Measurements from ENCODE around the gene RMDN3.

Gene RMDN3

DNA sequence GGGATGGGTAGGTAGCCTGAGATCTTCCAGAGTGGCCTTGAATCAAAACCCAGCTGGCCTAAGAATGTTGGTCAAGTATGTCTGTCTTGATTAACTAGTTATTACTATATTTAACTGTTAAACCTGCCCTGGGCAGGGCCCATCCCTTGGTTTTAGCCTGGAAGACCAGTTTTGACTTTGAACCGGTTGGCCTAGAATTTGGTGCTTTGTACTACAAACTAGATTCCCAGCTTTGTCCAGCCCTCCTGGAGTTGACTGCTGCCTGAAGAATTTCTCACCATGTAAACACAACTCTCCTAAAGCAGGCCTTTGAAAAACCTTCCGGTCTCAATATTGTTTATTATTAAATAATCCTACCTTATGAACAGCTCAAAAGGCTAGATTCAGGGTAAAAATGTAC is 30.8 kb upstream of the RMDN3 start:
- Mint-ChIP-seq H3K4me3 (no peak overlapping the region), H3K27ac (no peak overlapping the region), H3K9me3 (no peaks in the 10 kb centered on the region), H3K36me3 (ENCODE audit: low read depth) (no peaks in the 10 kb centered on the region), H3K27me3 (ENCODE audit: low read depth) (no peaks in the 10 kb centered on the region), H3K4me1 (ENCODE audit: low read depth) (peaks cover 24% of the 10 kb centered on the region)
- DNase-seq (ENCODE audit: low spot score): no peak

- Mint-ChIP-seq H3K4me3 (no peak overlapping the region), H3K27me3 (ENCODE audit: low read depth) (no peaks in the 10 kb centered on the region), H3K9me3 (no peaks in the 10 kb centered on the region), H3K36me3 (ENCODE audit: low read depth) (no peaks in the 10 kb centered on the region), H3K4me1 (ENCODE audit: low read depth) (peaks cover 24% of the 10 kb centered on the region), H3K27ac (no peak overlapping the region)
- DNase-seq (ENCODE audit: low spot score): no peak
Measured at GRCh38 chr15:40785164-40785563, 30.1 kb upstream of the RMDN3 start.

GRCh38 chr15:40782609-40783227 is 27.7 kb upstream of the RMDN3 start:
- Mint-ChIP-seq H3K4me1 (ENCODE audit: low read depth) (peaks cover 14% of the 10 kb centered on the region), H3K27me3 (ENCODE audit: low read depth) (no peaks in the 10 kb centered on the region), H3K27ac (no peak overlapping the region), H3K36me3 (ENCODE audit: low read depth) (peaks cover 7% of the 10 kb centered on the region), H3K9me3 (no peaks in the 10 kb centered on the region), H3K4me3 (no peak overlapping the region)
- DNase-seq (ENCODE audit: low spot score): peak; percentile 71

- Mint-ChIP-seq H3K27me3 (ENCODE audit: low read depth) (no peaks in the 10 kb centered on the region), H3K4me3 (no peak overlapping the region), H3K27ac (peak overlapping the region; percentile 52), H3K9me3 (no peaks in the 10 kb centered on the region), H3K4me1 (ENCODE audit: low read depth) (peaks cover 2% of the 10 kb centered on the region), H3K36me3 (ENCODE audit: low read depth) (peaks cover 29% of the 10 kb centered on the region)
- no peak for DNase-seq (ENCODE audit: low spot score)
Measured at GRCh38 chr15:40776537-40777141, 21.6 kb upstream of the RMDN3 start.

DNA sequence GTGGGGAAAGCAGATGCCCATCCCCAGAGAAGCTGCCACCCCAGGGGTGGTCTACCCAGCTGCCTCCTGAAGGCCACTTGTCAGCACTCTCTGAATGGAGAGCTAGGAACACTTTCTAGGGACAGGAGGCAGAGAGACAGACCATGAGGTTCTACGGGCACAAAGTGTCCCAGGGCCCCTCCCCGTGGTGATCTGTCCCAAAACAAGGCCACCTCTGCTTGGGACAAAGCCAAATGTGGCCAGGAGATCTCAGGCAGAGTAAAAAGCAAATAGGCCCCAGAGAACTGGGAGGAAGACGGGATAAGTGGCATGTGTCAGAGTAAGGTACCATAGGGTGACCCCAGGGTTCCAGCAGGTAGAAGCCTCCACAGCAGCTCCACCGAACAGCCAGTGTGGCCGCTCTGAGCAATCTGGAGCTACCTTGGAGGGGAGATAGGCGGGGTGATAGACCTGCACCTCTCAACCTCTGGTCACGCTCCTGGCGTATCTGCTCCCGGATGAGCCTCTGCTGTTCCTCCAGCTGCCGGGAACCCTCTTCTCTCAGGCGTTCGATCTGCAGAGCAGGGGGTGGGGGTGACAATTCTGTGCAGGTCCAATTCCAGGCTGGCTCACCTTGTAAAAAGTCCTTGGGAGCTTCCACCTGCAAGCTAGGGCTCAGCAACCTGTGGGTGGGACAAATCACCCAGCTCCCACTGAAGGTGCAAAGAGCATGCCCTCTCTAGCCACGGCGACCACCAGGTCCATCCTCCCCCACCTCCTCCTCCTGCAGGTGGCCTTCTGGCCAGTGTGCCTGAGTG is 20.9 kb upstream of the RMDN3 start:
- DNase-seq (ENCODE audit: low spot score): no peak
- Mint-ChIP-seq H3K36me3 (ENCODE audit: low read depth) (peaks cover 31% of the 10 kb centered on the region), H3K4me1 (ENCODE audit: low read depth) (peaks cover 2% of the 10 kb centered on the region), H3K9me3 (no peaks in the 10 kb centered on the region), H3K4me3 (no peak overlapping the region), H3K27ac (no peak overlapping the region), H3K27me3 (ENCODE audit: low read depth) (no peaks in the 10 kb centered on the region)

DNA sequence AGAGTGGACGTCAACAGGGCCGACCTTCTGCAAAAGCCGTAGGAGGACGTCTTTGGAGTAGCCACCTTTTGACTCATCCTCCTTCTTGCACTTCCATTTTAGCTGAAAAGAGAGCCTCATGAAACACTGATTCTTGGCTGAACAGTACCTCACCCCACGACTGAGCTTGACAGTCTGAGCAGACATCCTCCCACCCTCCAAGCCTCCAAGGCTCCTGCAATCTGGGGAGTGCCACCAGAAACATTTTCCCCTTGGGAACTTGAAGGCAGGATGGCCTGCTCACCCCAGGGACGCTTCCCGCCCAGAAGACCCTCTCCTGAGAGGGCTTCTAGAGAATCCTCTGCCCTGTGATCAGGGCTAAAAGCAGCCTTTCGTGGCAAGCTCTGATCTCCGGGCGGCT is 20.0 kb upstream of the RMDN3 start:
- peaks cover 4% of the 10 kb centered on the region for H3K4me1 Mint-ChIP-seq (ENCODE audit: low read depth)
- DNase-seq (ENCODE audit: low spot score): no peak
- no peaks in the 10 kb centered on the region for H3K27me3 Mint-ChIP-seq (ENCODE audit: low read depth)
- H3K27ac Mint-ChIP-seq: no peak overlapping the region
- H3K36me3 Mint-ChIP-seq (ENCODE audit: low read depth): peaks cover 31% of the 10 kb centered on the region
- H3K9me3 Mint-ChIP-seq: no peaks in the 10 kb centered on the region
- H3K4me3 Mint-ChIP-seq: no peak overlapping the region

DNA sequence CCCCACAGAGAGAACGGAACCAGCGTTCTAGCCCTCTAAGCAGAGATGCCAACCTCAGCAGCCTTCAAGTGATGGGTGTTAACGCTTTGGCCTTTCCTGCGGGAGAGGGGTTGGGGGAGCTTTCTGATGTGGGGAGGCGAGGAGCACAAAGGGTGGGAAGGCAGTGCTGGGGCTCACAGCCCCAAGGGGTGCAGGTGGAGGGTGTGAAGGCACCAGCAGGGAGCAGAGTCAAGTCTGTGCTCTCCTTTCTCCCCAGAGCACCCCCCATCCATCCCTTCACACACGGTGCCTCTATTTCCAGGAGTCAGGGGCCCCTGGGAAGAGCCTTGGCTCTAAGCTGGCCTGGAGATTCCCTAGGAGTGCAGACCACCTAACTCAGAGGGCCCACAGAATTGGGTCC is 18.8 kb upstream of the RMDN3 start:
- Mint-ChIP-seq H3K36me3 (ENCODE audit: low read depth) (peaks cover 30% of the 10 kb centered on the region), H3K27me3 (ENCODE audit: low read depth) (no peaks in the 10 kb centered on the region), H3K9me3 (no peaks in the 10 kb centered on the region), H3K4me3 (no peak overlapping the region), H3K27ac (no peak overlapping the region), H3K4me1 (ENCODE audit: low read depth) (peaks cover 14% of the 10 kb centered on the region)
- DNase-seq (ENCODE audit: low spot score): no peak

DNA sequence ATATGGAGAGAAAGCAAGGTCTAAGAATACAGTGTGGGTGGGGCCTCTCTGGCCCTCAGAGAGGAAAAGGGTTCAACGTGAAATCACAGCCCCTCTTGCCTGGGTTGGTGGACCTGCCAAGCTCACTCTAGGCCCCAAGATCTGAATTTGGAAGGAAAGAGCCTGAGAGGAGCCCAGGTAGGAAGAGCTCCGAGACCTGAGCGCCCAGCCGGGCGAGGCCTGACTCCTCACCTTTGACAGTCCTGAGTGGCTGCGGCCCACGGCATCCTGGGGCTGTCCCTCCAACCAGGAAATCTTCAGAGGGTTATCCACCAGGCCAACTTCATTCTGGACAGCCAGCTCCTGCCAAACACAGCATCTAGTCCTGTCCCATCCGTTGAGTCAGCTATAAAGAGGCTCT is 18.4 kb upstream of the RMDN3 start:
- Mint-ChIP-seq H3K4me1 (ENCODE audit: low read depth) (peaks cover 17% of the 10 kb centered on the region), H3K27ac (peak overlapping the region; percentile 52), H3K36me3 (ENCODE audit: low read depth) (peaks cover 32% of the 10 kb centered on the region)

DNA sequence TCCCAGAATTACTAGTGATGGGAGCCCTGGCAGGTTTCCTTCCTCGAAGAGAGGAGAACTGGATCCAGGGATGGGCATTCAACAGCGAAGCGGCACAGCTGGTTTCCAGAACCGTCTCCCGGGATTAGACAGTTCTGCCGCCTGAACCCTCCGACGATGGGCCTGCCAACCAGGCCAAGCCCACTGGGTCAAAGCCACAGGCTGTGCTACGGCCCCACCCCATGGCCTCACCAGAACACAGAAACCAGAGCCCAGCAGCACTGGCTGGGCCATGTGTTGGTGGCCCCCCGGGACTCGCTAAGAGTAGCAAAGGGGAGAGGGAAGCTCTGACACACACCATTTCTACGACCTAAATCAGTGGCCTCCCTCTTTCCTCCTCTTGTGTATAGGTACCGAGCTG is 17.0 kb upstream of the RMDN3 start:
- H3K36me3 Mint-ChIP-seq (ENCODE audit: low read depth): peaks cover 32% of the 10 kb centered on the region

More for the DNA sequence above, 18.4 kb upstream of the RMDN3 start:
- Mint-ChIP-seq H3K27me3 (ENCODE audit: low read depth) (no peaks in the 10 kb centered on the region), H3K4me3 (no peak overlapping the region), H3K9me3 (no peaks in the 10 kb centered on the region)
- DNase-seq (ENCODE audit: low spot score): no peak

DNA sequence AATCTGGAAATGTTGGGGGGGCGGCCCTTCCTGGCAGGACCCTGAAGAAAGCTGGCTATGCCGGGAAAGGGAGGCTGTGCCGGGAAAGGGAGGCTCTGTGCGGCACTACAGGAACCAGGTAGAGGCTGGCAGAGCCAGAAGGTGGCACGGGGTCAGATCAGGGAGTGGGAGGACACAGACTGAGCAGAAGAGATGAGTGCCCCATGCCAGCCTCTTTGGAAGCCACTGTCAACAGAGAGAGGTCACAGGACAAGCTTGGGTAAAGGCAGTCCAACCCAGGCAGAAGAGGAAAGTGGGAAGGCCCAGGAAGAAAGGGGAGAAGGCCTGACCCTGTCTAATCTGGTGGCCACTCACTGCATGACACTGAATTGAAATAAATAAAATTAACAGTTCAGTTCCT is 16.2 kb upstream of the RMDN3 start:
- peaks cover 17% of the 10 kb centered on the region for H3K4me1 Mint-ChIP-seq (ENCODE audit: low read depth)

More for the DNA sequence above, 17.0 kb upstream of the RMDN3 start:
- Mint-ChIP-seq H3K9me3 (no peaks in the 10 kb centered on the region), H3K27ac (peak overlapping the region; percentile 12), H3K27me3 (ENCODE audit: low read depth) (no peaks in the 10 kb centered on the region), H3K4me3 (no peak overlapping the region), H3K4me1 (ENCODE audit: low read depth) (peaks cover 17% of the 10 kb centered on the region)
- DNase-seq (ENCODE audit: low spot score): no peak

DNA sequence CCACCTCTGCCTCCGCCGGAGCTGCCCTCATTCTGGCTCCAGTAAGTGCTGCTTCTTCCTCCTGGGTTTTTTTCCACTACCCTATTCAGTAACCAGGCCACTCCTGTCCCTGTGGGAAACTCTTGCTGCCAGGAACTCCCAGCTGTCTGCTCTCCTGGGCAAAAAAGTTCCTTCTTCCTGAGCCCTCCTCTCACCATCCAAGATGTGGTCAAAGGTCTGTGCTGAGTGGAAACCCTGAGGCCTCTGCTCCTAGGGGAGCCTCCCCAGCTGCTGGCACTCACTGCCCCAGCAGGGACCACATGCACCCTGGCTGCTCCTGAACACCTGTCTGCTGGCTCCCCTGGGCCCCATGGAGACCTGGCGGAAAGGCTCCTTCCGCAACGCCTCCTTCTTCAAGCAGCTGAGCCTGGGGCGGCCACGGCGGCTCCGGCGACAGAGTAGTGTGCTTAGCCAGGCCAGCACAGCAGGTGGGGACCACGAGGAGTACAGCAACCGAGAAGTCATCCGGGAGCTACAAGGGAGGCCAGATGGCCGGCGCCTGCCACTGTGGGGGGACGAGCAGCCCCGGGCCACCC is 15.2 kb upstream of the RMDN3 start:
- Mint-ChIP-seq H3K4me3 (peak overlapping the region; percentile 54), H3K27ac (peak overlapping the region; percentile 82), H3K4me1 (ENCODE audit: low read depth) (peaks cover 26% of the 10 kb centered on the region), H3K27me3 (ENCODE audit: low read depth) (no peaks in the 10 kb centered on the region), H3K9me3 (no peaks in the 10 kb centered on the region), H3K36me3 (ENCODE audit: low read depth) (peaks cover 22% of the 10 kb centered on the region)
- DNase-seq (ENCODE audit: low spot score): no peak

More for the DNA sequence above, 16.2 kb upstream of the RMDN3 start:
- peaks cover 26% of the 10 kb centered on the region for H3K36me3 Mint-ChIP-seq (ENCODE audit: low read depth)
- no peak for DNase-seq (ENCODE audit: low spot score)
- no peak overlapping the region for H3K4me3 Mint-ChIP-seq
- H3K27me3 Mint-ChIP-seq (ENCODE audit: low read depth): no peaks in the 10 kb centered on the region
- no peaks in the 10 kb centered on the region for H3K9me3 Mint-ChIP-seq
- no peak overlapping the region for H3K27ac Mint-ChIP-seq

DNA sequence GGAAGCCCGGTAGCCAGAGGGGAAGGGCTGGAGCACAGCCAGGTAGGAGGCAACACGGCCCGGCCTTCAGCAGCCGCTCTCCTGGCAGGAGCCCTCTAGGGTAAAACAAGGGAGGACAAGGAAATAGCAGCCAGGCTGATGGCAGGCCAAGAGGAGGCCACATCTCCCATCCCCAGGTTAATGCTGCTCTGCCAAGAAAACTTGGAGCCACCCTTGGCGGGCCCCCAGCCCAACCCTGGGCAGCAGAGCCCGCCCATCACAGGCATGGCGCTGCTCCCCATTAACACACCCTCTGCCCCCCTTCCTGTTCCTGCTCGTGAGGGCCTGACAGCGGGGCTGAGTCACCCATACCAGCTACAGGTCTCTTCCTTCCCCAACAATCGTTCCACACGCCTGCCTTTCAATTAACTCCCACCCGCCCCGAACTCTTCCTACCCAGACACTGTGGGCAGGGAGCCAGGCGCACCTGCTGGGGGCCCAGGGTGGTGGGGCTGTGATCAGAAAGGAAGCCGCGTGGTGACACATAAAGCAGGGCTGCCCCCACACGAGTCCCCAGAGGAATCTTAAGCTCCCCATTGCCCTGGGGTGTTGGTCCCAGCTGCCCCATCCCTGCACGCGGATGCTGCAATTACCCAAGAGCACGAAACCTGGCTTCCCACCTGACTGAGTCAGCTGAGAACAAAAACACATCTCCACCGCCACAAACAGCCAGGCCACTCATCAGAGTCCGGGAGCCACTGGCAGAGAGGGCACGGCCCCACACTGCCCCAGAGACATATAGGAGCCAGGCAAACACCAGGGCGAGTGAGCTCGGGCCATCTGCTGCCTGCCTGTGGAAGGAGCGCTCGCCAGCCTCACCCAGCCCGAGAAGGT is 14.5 kb upstream of the RMDN3 start, which contains the start of gene C15orf62:
C15orf62 (plus strand) TSS at position 707 of the 873 bp plus-strand sequence. CDS start 516 bp downstream, outside the sequence.
- H3K4me1 Mint-ChIP-seq (ENCODE audit: low read depth): peaks cover 32% of the 10 kb centered on the region

DNA sequence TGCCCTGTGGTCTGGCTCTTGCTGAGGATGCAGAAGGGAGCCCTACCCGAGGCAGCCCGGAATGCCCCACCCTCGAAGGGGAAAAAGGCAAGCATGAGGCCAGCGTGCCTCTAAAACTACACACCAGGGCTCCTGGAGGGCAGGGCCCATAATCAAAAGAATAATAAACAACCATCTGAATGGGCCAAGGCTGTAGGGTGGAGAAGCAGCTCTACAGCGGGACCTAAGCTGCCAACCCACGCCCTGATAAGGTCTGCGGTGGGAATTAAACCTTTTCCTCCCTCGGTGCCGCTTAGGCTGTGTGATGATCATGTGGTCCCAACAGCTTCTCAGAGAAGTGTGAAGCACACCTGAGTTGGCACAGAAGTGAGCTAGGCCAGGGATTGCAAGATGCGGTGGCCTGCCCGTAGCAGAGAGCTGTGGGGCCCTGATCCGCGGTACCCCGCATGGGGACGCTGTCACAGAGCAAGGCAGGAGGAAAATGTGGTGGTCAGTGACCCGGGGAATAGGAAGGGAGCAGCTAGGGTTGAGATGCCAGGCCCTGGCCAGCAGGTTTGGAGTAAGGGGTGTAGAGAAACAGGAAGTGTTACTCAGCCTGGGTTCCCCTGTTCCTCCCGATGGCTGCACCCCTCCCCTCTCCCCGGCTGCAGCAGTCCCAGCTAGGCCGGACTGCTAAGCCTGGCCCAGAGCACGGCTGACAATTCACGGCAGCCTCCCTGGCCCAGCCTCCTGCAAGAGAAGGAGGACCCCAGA is 13.6 kb upstream of the RMDN3 start:
- peaks cover 18% of the 10 kb centered on the region for H3K36me3 Mint-ChIP-seq (ENCODE audit: low read depth)
- no peaks in the 10 kb centered on the region for H3K9me3 Mint-ChIP-seq
- peaks cover 34% of the 10 kb centered on the region for H3K4me1 Mint-ChIP-seq (ENCODE audit: low read depth)
- H3K4me3 Mint-ChIP-seq: peak overlapping the region; percentile 50
- H3K27ac Mint-ChIP-seq: peak overlapping the region; percentile 82
- no peaks in the 10 kb centered on the region for H3K27me3 Mint-ChIP-seq (ENCODE audit: low read depth)
- DNase-seq (ENCODE audit: low spot score): no peak

More for the DNA sequence above, 14.5 kb upstream of the RMDN3 start, which contains the start of gene C15orf62:
- DNase-seq (ENCODE audit: low spot score): peak; percentile 37
- no peaks in the 10 kb centered on the region for H3K9me3 Mint-ChIP-seq
- peaks cover 18% of the 10 kb centered on the region for H3K36me3 Mint-ChIP-seq (ENCODE audit: low read depth)
- peak within 1 kb of the TSS; percentile 82 for H3K27ac Mint-ChIP-seq
- peak within 1 kb of the TSS; percentile 54 for H3K4me3 Mint-ChIP-seq
- no peaks in the 10 kb centered on the region for H3K27me3 Mint-ChIP-seq (ENCODE audit: low read depth)
